ACC112 (cell line): Measurements from ENCODE around the gene NFIA.
A peak's percentile ranks its signal among the peaks of the same experiment; 100 is the strongest.

Experiments used
- H2AFZ ChIP-seq: fragments of 200-600 bp; sonication (generic); one replicate; pipeline ENCODE4 v1.6.0; 2017; ENCODE audit warnings: antibody characterized with exemption, low read length; ENCODE audit not compliant: unreplicated experiment
- H3K27ac ChIP-seq: fragments of 200-600 bp; sonication (generic); 2 replicates; pipeline ENCODE4 v1.5.1; 2014; ENCODE audit warnings: low read depth, mild to moderate bottlenecking, antibody characterized with exemption, low read length, moderate library complexity
- H3K27me3 ChIP-seq: fragments of 200-600 bp; sonication (generic); 2 replicates; pipeline ENCODE4 v1.6.1; 2014; ENCODE audit warnings: mild to moderate bottlenecking, antibody characterized with exemption, low read length, moderate library complexity, mixed read lengths; ENCODE audit not compliant: insufficient read depth
- H3K36me3 ChIP-seq: fragments of 200-600 bp; sonication (generic); 2 replicates; pipeline ENCODE4 v1.6.1; 2016; ENCODE audit warnings: mild to moderate bottlenecking, antibody characterized with exemption, low read length, moderate library complexity, mixed read lengths; ENCODE audit not compliant: insufficient read depth
- H3K4me1 ChIP-seq: fragments of 200-600 bp; sonication (generic); one replicate; pipeline ENCODE4 v1.6.1; 2016; ENCODE audit warnings: low read length, mixed read lengths; ENCODE audit not compliant: insufficient read depth, unreplicated experiment, control insufficient read depth
- H3K4me3 ChIP-seq: fragments of 200-600 bp; sonication (generic); 2 replicates; pipeline ENCODE4 v1.5.1; 2014; ENCODE audit warnings: mild to moderate bottlenecking, low read depth, low read length
- H3K79me2 ChIP-seq: fragments of 200-600 bp; sonication (generic); one replicate; pipeline ENCODE4 v1.6.0; 2016; ENCODE audit warnings: low read length; ENCODE audit not compliant: control insufficient read depth, unreplicated experiment, insufficient read depth

Gene NFIA

GRCh38 chr1:61107638-61108037 is 25.3 kb downstream of the NFIA start:
- no peak overlapping the region for H3K4me3 ChIP-seq
- peaks cover 19% of the 10 kb centered on the region for H3K36me3 ChIP-seq
- peaks cover 8% of the 10 kb centered on the region for H3K4me1 ChIP-seq
- H2AFZ ChIP-seq = no peak overlapping the region
- peaks cover 52% of the 10 kb centered on the region for H3K79me2 ChIP-seq
- no peak overlapping the region for H3K27ac ChIP-seq
- no peaks in the 10 kb centered on the region for H3K27me3 ChIP-seq

- Histone ChIP-seq H3K36me3 (peaks cover 21% of the 10 kb centered on the region), H3K27ac (no peak overlapping the region), H3K4me3 (no peak overlapping the region), H3K4me1 (no peaks in the 10 kb centered on the region), H2AFZ (no peak overlapping the region), H3K79me2 (peaks cover 41% of the 10 kb centered on the region), H3K27me3 (no peaks in the 10 kb centered on the region)
These were observed 26.8 kb downstream of the NFIA start for GRCh38 chr1:61109158-61109557.

GRCh38 chr1:61109910-61110309 is 27.5 kb downstream of the NFIA start:
- H3K4me3 ChIP-seq = no peak overlapping the region
- no peak overlapping the region for H2AFZ ChIP-seq
- no peaks in the 10 kb centered on the region for H3K27me3 ChIP-seq
- H3K27ac ChIP-seq = no peak overlapping the region
- H3K36me3 ChIP-seq = peaks cover 22% of the 10 kb centered on the region
- peaks cover 34% of the 10 kb centered on the region for H3K79me2 ChIP-seq
- H3K4me1 ChIP-seq = no peaks in the 10 kb centered on the region

- no peak overlapping the region for H2AFZ ChIP-seq
- no peak overlapping the region for H3K27ac ChIP-seq
- H3K4me3 ChIP-seq = no peak overlapping the region
- H3K79me2 ChIP-seq = peaks cover 35% of the 10 kb centered on the region
- H3K36me3 ChIP-seq = peaks cover 22% of the 10 kb centered on the region
- H3K27me3 ChIP-seq = no peaks in the 10 kb centered on the region
- no peaks in the 10 kb centered on the region for H3K4me1 ChIP-seq
These were observed 28.2 kb downstream of the NFIA start for GRCh38 chr1:61110554-61110953.

- no peak overlapping the region for H3K27ac ChIP-seq
- no peak overlapping the region for H2AFZ ChIP-seq
- H3K36me3 ChIP-seq = peaks cover 19% of the 10 kb centered on the region
- no peaks in the 10 kb centered on the region for H3K27me3 ChIP-seq
- peaks cover 5% of the 10 kb centered on the region for H3K4me1 ChIP-seq
- H3K4me3 ChIP-seq = no peak overlapping the region
- H3K79me2 ChIP-seq = peaks cover 36% of the 10 kb centered on the region
These were observed 29.0 kb downstream of the NFIA start for GRCh38 chr1:61111084-61112004.

- Histone ChIP-seq H3K4me1 (peaks cover 17% of the 10 kb centered on the region), H3K79me2 (peaks cover 49% of the 10 kb centered on the region), H3K36me3 (0 out of 2 replicates have a peak, but pooled peaks cover 3% of the 10 kb centered on the region)
These were observed 32.0 kb downstream of the NFIA start for GRCh38 chr1:61114178-61114870.

GRCh38 chr1:61115436-61115835 is 33.1 kb downstream of the NFIA start:
- H2AFZ ChIP-seq = no peak overlapping the region
- 0 out of 2 replicates have a peak, but pooled peaks cover 3% of the 10 kb centered on the region for H3K36me3 ChIP-seq
- H3K27me3 ChIP-seq = no peaks in the 10 kb centered on the region
- no peak overlapping the region for H3K4me3 ChIP-seq
- H3K27ac ChIP-seq = no peak overlapping the region
- H3K4me1 ChIP-seq = peaks cover 28% of the 10 kb centered on the region
- H3K79me2 ChIP-seq = peaks cover 59% of the 10 kb centered on the region

More at GRCh38 chr1:61114178-61114870, 32.0 kb downstream of the NFIA start:
- H3K4me3 ChIP-seq = no peak overlapping the region
- H3K27ac ChIP-seq = no peak overlapping the region
- no peaks in the 10 kb centered on the region for H3K27me3 ChIP-seq
- no peak overlapping the region for H2AFZ ChIP-seq

GRCh38 chr1:61116421-61116820 is 34.1 kb downstream of the NFIA start:
- Histone ChIP-seq H2AFZ (peak overlapping the region; percentile 42), H3K79me2 (peaks cover 61% of the 10 kb centered on the region), H3K36me3 (0 out of 2 replicates have a peak, but pooled peaks cover 3% of the 10 kb centered on the region), H3K27me3 (no peaks in the 10 kb centered on the region), H3K4me1 (peaks cover 37% of the 10 kb centered on the region), H3K4me3 (peak overlapping the region; percentile 48), H3K27ac (peak overlapping the region; percentile 47; the same call in 1 of the 2 replicates)

GRCh38 chr1:61117283-61117682 is 34.9 kb downstream of the NFIA start:
- Histone ChIP-seq H3K27ac (no peak overlapping the region), H2AFZ (no peak overlapping the region), H3K79me2 (peaks cover 66% of the 10 kb centered on the region), H3K36me3 (0 out of 2 replicates have a peak, but pooled peaks cover 3% of the 10 kb centered on the region), H3K4me1 (peaks cover 45% of the 10 kb centered on the region), H3K27me3 (no peaks in the 10 kb centered on the region), H3K4me3 (no peak overlapping the region)

- no peak overlapping the region for H3K27ac ChIP-seq
These were observed 36.7 kb downstream of the NFIA start for GRCh38 chr1:61119085-61119484.

More at GRCh38 chr1:61119085-61119484, 36.7 kb downstream of the NFIA start:
- Histone ChIP-seq H3K4me3 (no peak overlapping the region), H3K4me1 (peaks cover 45% of the 10 kb centered on the region), H3K27me3 (no peaks in the 10 kb centered on the region), H2AFZ (no peak overlapping the region), H3K79me2 (peaks cover 76% of the 10 kb centered on the region), H3K36me3 (0 out of 2 replicates have a peak, but pooled peaks cover 2% of the 10 kb centered on the region)
